NCI-H2107 (cell line): ENCODE data around the gene SS18.

Source experiments
- DNase-seq: peaks from one replicate; lab custom pipeline; 2025; lab: John Stamatoyannopoulos, UW

The SS18 gene

GRCh38 chr18:25998461-25998860 lies 92.0 kb downstream of the SS18 start:
- DNase-seq = no peak

GRCh38 chr18:25992566-25992965 lies 97.8 kb downstream of the SS18 start:
- DNase-seq = no peak

- DNase-seq = no peak
Measured at GRCh38 chr18:25990473-25990872, 99.9 kb downstream of the SS18 start.

GRCh38 chr18:25985707-25986394 lies 104.6 kb downstream of the SS18 start:
- no peak for DNase-seq

GRCh38 chr18:25983730-25984129 lies 106.7 kb downstream of the SS18 start:
- no peak for DNase-seq

- no peak for DNase-seq
Measured at GRCh38 chr18:25982961-25983360, 107.5 kb downstream of the SS18 start.

- no peak for DNase-seq
Measured at GRCh38 chr18:25982153-25982552, 108.3 kb downstream of the SS18 start.

GRCh38 chr18:25979369-25980040 lies 110.9 kb downstream of the SS18 start:
- DNase-seq = no peak

GRCh38 chr18:25976554-25976953 lies 113.9 kb downstream of the SS18 start:
- DNase-seq = no peak

- DNase-seq = no peak
Measured at GRCh38 chr18:25974630-25975077, 115.8 kb downstream of the SS18 start.
